H1 (cell line): ENCODE results near the gene KLHL14. TPM values are rescaled to one million over a fixed set of nuclear protein-coding genes. Genes with fewer than 3 reads are reported as not detected.

Experiments used
- CTCF ChIA-PET: fragments of 300-600 bp; sonication (Branson Sonifier 250); formaldehyde crosslinking; loops from one replicate; lab custom pipeline; 2021; ENCODE audit not compliant: partially characterized antibody; lab: Charles Lee
- POLR2A ChIA-PET: fragments of 300-600 bp; sonication (Branson Sonifier 250); formaldehyde crosslinking; loops from one replicate; lab custom pipeline; 2021; ENCODE audit warnings: inconsistent platforms; ENCODE audit not compliant: partially characterized antibody; lab: Charles Lee
- DNase-seq, 2 experiments: peaks; one replicate each; pipeline versions ENCODE4 v3.0.0 to v3.0.0-alpha.2; 2010 to 2022; ENCODE audit warnings: low spot score in 2 of 2, low read depth in 1 of 2, mixed read lengths in 1 of 2
- FAIRE-seq: peaks from 2 replicates; lab custom pipeline; 2011; peaks lifted over from hg19 to GRCh38; lab: Jason Lieb, UNC
- H2AFZ ChIP-seq: 2 replicates; pipeline ENCODE4 v1.8.1; 2012; ENCODE audit warnings: low read length, inconsistent platforms
- H2AK5ac ChIP-seq: 2 replicates; pipeline ENCODE4 v1.6.1; 2013; ENCODE audit warnings: low read depth, low read length
- H2BK120ac ChIP-seq: replicated peaks from 2 replicates; pipeline ENCODE3; 2013; ENCODE audit warnings: low read depth, low read length, inconsistent platforms
- H2BK12ac ChIP-seq: 2 replicates; pipeline ENCODE4 v1.6.1; 2013; ENCODE audit warnings: low read depth, low read length
- H2BK15ac ChIP-seq: 2 replicates; pipeline ENCODE4 v1.6.1; 2013; ENCODE audit warnings: low read length
- H2BK20ac ChIP-seq: 2 replicates; pipeline ENCODE4 v1.6.1; 2013; ENCODE audit warnings: low read length
- H2BK5ac ChIP-seq: 2 replicates; pipeline ENCODE4 v1.6.1; 2013; ENCODE audit warnings: low read depth, low read length
- H3K14ac ChIP-seq: 2 replicates; pipeline ENCODE4 v1.6.1; 2013; ENCODE audit warnings: inconsistent platforms; ENCODE audit not compliant: insufficient read length
- H3K18ac ChIP-seq: 2 replicates; pipeline ENCODE4 v1.6.1; 2013; ENCODE audit warnings: low read length; ENCODE audit errors: extremely low read depth
- H3K23ac ChIP-seq: 2 replicates; pipeline ENCODE4 v1.6.1; 2013; ENCODE audit warnings: inconsistent platforms; ENCODE audit not compliant: insufficient read length
- H3K23me2 ChIP-seq: 2 replicates; pipeline ENCODE4 v1.6.1; 2013; ENCODE audit warnings: low read depth, low read length
- H3K27ac ChIP-seq: 2 replicates; pipeline ENCODE4 v1.6.1; 2011; ENCODE audit warnings: low read depth, low read length, inconsistent platforms
- H3K27me3 ChIP-seq, 4 experiments: replicated peaks in 1 of 4; 1 replicate in 1 of 4; 2 replicates in 3 of 4; pipeline versions ENCODE4 v1.6.1 to v1.8.1; 2011 to 2013; ENCODE audit warnings: low read length in 3 of 4, mild to moderate bottlenecking in 3 of 4, inconsistent platforms in 2 of 4, mixed read lengths in 2 of 4, moderate library complexity in 1 of 4; ENCODE audit not compliant: control insufficient read depth in 3 of 4, insufficient read depth in 3 of 4; ENCODE audit errors: extremely low read depth in 1 of 4
- H3K36me3 ChIP-seq, 4 experiments: 2 replicates each; pipeline versions ENCODE4 v1.6.1 to v1.8.1; 2011 to 2013; ENCODE audit warnings: mild to moderate bottlenecking in 4 of 4, low read length in 3 of 4, moderate library complexity in 2 of 4, control low read depth in 1 of 4, inconsistent platforms in 1 of 4; ENCODE audit not compliant: insufficient read depth in 4 of 4, control insufficient read depth in 2 of 4
- H3K4ac ChIP-seq: replicated peaks from 2 replicates; pipeline ENCODE3; 2013; ENCODE audit warnings: low read length, low read depth, mixed read lengths, inconsistent platforms; ENCODE audit not compliant: insufficient read length
- H3K4me1 ChIP-seq, 4 experiments: replicated peaks in 1 of 4; 1 replicate in 1 of 4; 2 replicates in 3 of 4; pipeline versions ENCODE4 v1.6.1 to v1.8.1; 2011 to 2013; ENCODE audit warnings: low read length in 3 of 4, inconsistent platforms in 2 of 4, mixed read lengths in 1 of 4; ENCODE audit not compliant: insufficient read depth in 4 of 4, control insufficient read depth in 3 of 4
- H3K4me2 ChIP-seq, 2 experiments: 2 replicates each; pipeline versions ENCODE4 v1.6.1 to v1.8.1; 2011 to 2013; ENCODE audit warnings: low read depth in 2 of 2, low read length in 2 of 2, control low read depth in 1 of 2, inconsistent platforms in 1 of 2, mild to moderate bottlenecking in 1 of 2; ENCODE audit not compliant: insufficient read depth in 1 of 2
- H3K4me3 ChIP-seq, 4 experiments: fragments of 200-600, 300-600 bp in 1 of 4; sonication (generic), shearing (Covaris generic), sonication (Bioruptor Twin) in 1 of 4; 2 replicates each; pipeline versions ENCODE4 v1.5.1 to v1.8.1; 2011 to 2016; ENCODE audit warnings: low read length in 4 of 4, low read depth in 3 of 4, control low read depth in 2 of 4, inconsistent platforms in 2 of 4, mild to moderate bottlenecking in 2 of 4, mixed read lengths in 1 of 4, moderate library complexity in 1 of 4; ENCODE audit not compliant: insufficient read depth in 2 of 4; ENCODE audit errors: extremely low read depth in 1 of 4
- H3K56ac ChIP-seq: replicated peaks from 2 replicates; pipeline ENCODE3; 2013; ENCODE audit warnings: low read depth, mild to moderate bottlenecking, mixed read lengths, low read length, inconsistent platforms; ENCODE audit not compliant: insufficient read length
- H3K79me1 ChIP-seq: 2 replicates; pipeline ENCODE4 v1.6.1; 2013; ENCODE audit warnings: low read depth, low read length, control low read depth
- H3K79me2 ChIP-seq, 2 experiments: 2 replicates each; pipeline versions ENCODE4 v1.6.1 to v1.8.1; 2012 to 2013; ENCODE audit warnings: low read length in 2 of 2, mild to moderate bottlenecking in 2 of 2, inconsistent platforms in 1 of 2; ENCODE audit not compliant: insufficient read depth in 2 of 2, control insufficient read depth in 1 of 2
- H3K9ac ChIP-seq, 4 experiments: replicated peaks in 1 of 4; 1 replicate in 1 of 4; 2 replicates in 3 of 4; pipeline versions ENCODE4 v1.6.1 to v1.8.1; 2011 to 2013; ENCODE audit warnings: low read depth in 3 of 4, low read length in 3 of 4, control low read depth in 2 of 4, mild to moderate bottlenecking in 2 of 4, moderate library complexity in 2 of 4, inconsistent platforms in 1 of 4; ENCODE audit errors: extremely low read depth in 1 of 4
- H3K9me3 ChIP-seq, 2 experiments: 2 replicates each; pipeline versions ENCODE4 v1.6.1 to v1.8.1; 2012 to 2013; ENCODE audit warnings: mild to moderate bottlenecking in 2 of 2, moderate library complexity in 2 of 2, control low read depth in 1 of 2, inconsistent platforms in 1 of 2, low read depth in 1 of 2, low read length in 1 of 2, mixed read lengths in 1 of 2; ENCODE audit not compliant: insufficient read depth in 2 of 2
- H4K20me1 ChIP-seq, 2 experiments: replicated peaks in 1 of 2; 2 replicates each; pipeline versions ENCODE3 to v1.8.1; 2011 to 2013; ENCODE audit warnings: inconsistent platforms in 2 of 2, low read length in 2 of 2, mild to moderate bottlenecking in 1 of 2; ENCODE audit not compliant: insufficient read depth in 2 of 2, control insufficient read depth in 1 of 2
- H4K5ac ChIP-seq: 2 replicates; pipeline ENCODE4 v1.6.1; 2013; ENCODE audit warnings: low read length, low read depth, mixed read lengths, inconsistent platforms; ENCODE audit not compliant: insufficient read length
- H4K8ac ChIP-seq: 2 replicates; pipeline ENCODE4 v1.8.0; 2013; ENCODE audit warnings: mild to moderate bottlenecking, moderate library complexity, low read length, inconsistent platforms; ENCODE audit not compliant: insufficient read depth; ENCODE audit errors: extremely low read depth
- H4K91ac ChIP-seq: replicated peaks from 2 replicates; pipeline ENCODE3; 2013; ENCODE audit warnings: low read length, mixed read lengths, inconsistent platforms; ENCODE audit not compliant: insufficient read length
- ATF2 ChIP-seq: IDR thresholded peaks from 2 replicates; pipeline ENCODE4 v1.6.1; 2012; ENCODE audit warnings: low read length, inconsistent platforms
- CHD2 ChIP-seq: IDR thresholded peaks from 2 replicates; pipeline ENCODE4 v1.6.1; 2012; ENCODE audit warnings: low read length, improper control_type of control experiment
- EGR1 ChIP-seq: IDR thresholded peaks from 2 replicates; pipeline ENCODE4 v1.6.1; 2011; ENCODE audit warnings: low read depth, low read length, borderline replicate concordance
- NRF1 ChIP-seq: IDR thresholded peaks from 2 replicates; pipeline ENCODE4 v1.6.1; 2011; ENCODE audit warnings: mild to moderate bottlenecking, low read depth, low read length, improper control_type of control experiment
- SRF ChIP-seq: IDR thresholded peaks from 2 replicates; pipeline ENCODE4 v1.6.1; 2011; ENCODE audit warnings: mild to moderate bottlenecking, low read depth, low read length, moderate library complexity
- TCF12 ChIP-seq: IDR thresholded peaks from 2 replicates; pipeline ENCODE4 v1.6.1; 2011; ENCODE audit warnings: low read depth, mild to moderate bottlenecking, low read length
- WGBS, 2 experiments: shearing (Covaris generic) in 1 of 2; methylation state at CpG; one replicate each; pipeline versions ENCODE4 v1.1.6 to v1.1.7; 2013 to 2015; ENCODE audit warnings: low lambda C conversion rate in 2 of 2, mixed read lengths in 2 of 2, inconsistent platforms in 1 of 2, low coverage in 1 of 2, missing lambda C conversion rate in 1 of 2; ENCODE audit not compliant: insufficient replicate concordance in 2 of 2, insufficient coverage in 1 of 2, insufficient read length in 1 of 2; ENCODE audit errors: extremely low coverage in 1 of 2, missing lambda C conversion rate in 1 of 2; 5-methylcytosine and 5-hydroxymethylcytosine counted together
- polyA plus RNA-seq, 7 experiments: library from polyadenylated mRNA; depleted of rRNA in 3 of 7; stranded (reverse) in 5 of 7; unstranded in 2 of 7; fragments of >200 nt in 5 of 7; fragments of 200-250 nt in 2 of 7; gene quantifications; 1 replicate in 5 of 7; 2 replicates in 1 of 7; 4 replicates in 1 of 7; pipeline versions ENCODE4 v1.2.1 to v1.2.3, GENCODE V29; 2011 to 2013; ENCODE audit warnings: missing spikeins in 2 of 7, mixed read lengths in 2 of 7
- total RNA-seq: library from RNA; stranded (reverse); fragmentation: NEBNext Ultra II Directional; extraction: Animal tissue kit (Norgen Biotek cat#: 25700); gene quantifications from 2 replicates; pipeline ENCODE4 v1.2.1, GENCODE V29; 2021
- TF ChIP-seq, protein P1 (sequence below), 3 experiments: IDR thresholded peaks; 1 replicate in 2 of 3; 2 replicates in 1 of 3; pipeline versions ENCODE4 v1.5.1 to v1.6.1; 2011; ENCODE audit warnings: low read length in 3 of 3, mild to moderate bottlenecking in 3 of 3, inconsistent platforms in 2 of 3, low read depth in 1 of 3, moderate library complexity in 1 of 3; ENCODE audit not compliant: insufficient read depth in 1 of 3; ENCODE audit errors: control extremely low read depth in 1 of 3

The KLHL14 gene
- total and polyA plus RNA-seq, 2 of the 8 experiments (the other 6 are each of a cell fraction or from before 2014, with no cell fraction given) = 1.1 to 1.2 TPM

- H3K27ac ChIP-seq = no peak overlapping the region
- H2BK12ac ChIP-seq = no peak overlapping the region
- no peak overlapping the region for H2BK5ac ChIP-seq
- H4K91ac ChIP-seq = no peak overlapping the region
- H2BK20ac ChIP-seq = no peak overlapping the region
- TF ChIP-seq CHD2 (no peak), SRF (no peak), ATF2 (no peak), TCF12 (no peak), EGR1 (no peak), NRF1 (no peak)
- TF ChIP-seq, protein P1, sequence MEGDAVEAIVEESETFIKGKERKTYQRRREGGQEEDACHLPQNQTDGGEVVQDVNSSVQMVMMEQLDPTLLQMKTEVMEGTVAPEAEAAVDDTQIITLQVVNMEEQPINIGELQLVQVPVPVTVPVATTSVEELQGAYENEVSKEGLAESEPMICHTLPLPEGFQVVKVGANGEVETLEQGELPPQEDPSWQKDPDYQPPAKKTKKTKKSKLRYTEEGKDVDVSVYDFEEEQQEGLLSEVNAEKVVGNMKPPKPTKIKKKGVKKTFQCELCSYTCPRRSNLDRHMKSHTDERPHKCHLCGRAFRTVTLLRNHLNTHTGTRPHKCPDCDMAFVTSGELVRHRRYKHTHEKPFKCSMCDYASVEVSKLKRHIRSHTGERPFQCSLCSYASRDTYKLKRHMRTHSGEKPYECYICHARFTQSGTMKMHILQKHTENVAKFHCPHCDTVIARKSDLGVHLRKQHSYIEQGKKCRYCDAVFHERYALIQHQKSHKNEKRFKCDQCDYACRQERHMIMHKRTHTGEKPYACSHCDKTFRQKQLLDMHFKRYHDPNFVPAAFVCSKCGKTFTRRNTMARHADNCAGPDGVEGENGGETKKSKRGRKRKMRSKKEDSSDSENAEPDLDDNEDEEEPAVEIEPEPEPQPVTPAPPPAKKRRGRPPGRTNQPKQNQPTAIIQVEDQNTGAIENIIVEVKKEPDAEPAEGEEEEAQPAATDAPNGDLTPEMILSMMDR (IDR thresholded peaks at IDR 0.05; ENCODE audit: control extremely low read depth in 1 of 3, insufficient read depth in 1 of 3, low read depth in 1 of 3, low read length in 3 of 3) = no peak
- H3K23ac ChIP-seq = no peak overlapping the region
- H2AFZ ChIP-seq = no peak overlapping the region
- H3K18ac ChIP-seq = no peak overlapping the region
- no peak overlapping the region for H4K8ac ChIP-seq
- no peak overlapping the region for H3K4me2 ChIP-seq
- H3K9ac ChIP-seq = no peak overlapping the region
- no peaks in the 10 kb centered on the region for H4K20me1 ChIP-seq
- H2BK120ac ChIP-seq = no peak overlapping the region
- DNase-seq (no peak), FAIRE-seq (no peak)
- H3K79me1 ChIP-seq = no peaks in the 10 kb centered on the region
- H3K56ac ChIP-seq = no peak overlapping the region
- H3K79me2 ChIP-seq = no peaks in the 10 kb centered on the region
- no peak overlapping the region for H2AK5ac ChIP-seq
- H2BK15ac ChIP-seq = no peak overlapping the region
- no peak overlapping the region for H3K14ac ChIP-seq
- no peak overlapping the region for H3K4ac ChIP-seq
- no peaks in the 10 kb centered on the region for H3K36me3 ChIP-seq
- no peaks in the 10 kb centered on the region for H3K27me3 ChIP-seq
- no peaks in the 10 kb centered on the region for H3K4me1 ChIP-seq
- CTCF ChIA-PET = interaction anchor here (1.1 to 1.3 kb wide), 2 partner anchors 9 to 45 kb away, joined by 3 to 5 read pairs; no protein-coding TSS in a partner anchor
- no peak overlapping the region for H4K5ac ChIP-seq
- no peak overlapping the region for H3K4me3 ChIP-seq
- H3K9me3 ChIP-seq = no peaks in the 10 kb centered on the region
- H3K23me2 ChIP-seq = no peaks in the 10 kb centered on the region
- POLR2A ChIA-PET = no interaction called here
- 86% methylated on average over 8 of the region's 8 CpGs; no CpG with 5 or more reads in 1 of the 2 experiments for WGBS, 2 experiments
These were observed 30.0 kb upstream of the KLHL14 start for GRCh38 chr18:32802591-32803451.
